HepG2 (cell line): ENCODE measurements around the gene FEM1B. TPM values are rescaled to one million over a fixed set of nuclear protein-coding genes. Genes with fewer than 3 reads are reported as not detected.
A peak's percentile ranks its signal among the peaks of the same experiment; 100 is the strongest.

ENCODE experiments used
- ATF6 ChIP-seq: sonication (generic); formaldehyde crosslinking; conservative IDR thresholded peaks from 2 replicates; pipeline ENCODE4 v1.4.0; 2020; ENCODE audit warnings: missing genetic modification reagents
- ATF7-NPFF ChIP-seq: sonication (generic); formaldehyde crosslinking; IDR thresholded peaks from 2 replicates; pipeline ENCODE4 v1.8.1; 2023; ENCODE audit warnings: mild to moderate bottlenecking, low read depth, missing genetic modification reagents, moderate library complexity
- BRF2 ChIP-seq: sonication (generic); formaldehyde crosslinking; IDR thresholded peaks from 2 replicates; pipeline ENCODE4 v1.8.1; 2022; ENCODE audit warnings: mild to moderate bottlenecking, missing genetic modification reagents
- CREB1 ChIP-seq, 2 experiments: fragments of 450-650 bp in 1 of 2; IDR thresholded peaks; 2 replicates each; pipeline ENCODE4 v1.6.1; 2016 to 2017; ENCODE audit warnings: control low read depth in 1 of 2, mild to moderate bottlenecking in 1 of 2, missing compliant biosample characterization in 1 of 2, missing genetic modification characterization in 1 of 2
- FOXP1 ChIP-seq, 2 experiments: fragments of 450-650 bp in 1 of 2; IDR thresholded peaks; 2 replicates each; pipeline ENCODE4 v1.6.1; 2017 to 2018; ENCODE audit warnings: antibody characterized with exemption in 1 of 2
- HBP1 ChIP-seq: IDR thresholded peaks from 2 replicates; pipeline ENCODE4 v1.6.1; 2016; ENCODE audit warnings: low read depth, control low read depth
- KMT2B ChIP-seq: IDR thresholded peaks from 2 replicates; pipeline ENCODE4 v1.6.1; 2016; ENCODE audit warnings: missing genetic modification reagents, missing compliant biosample characterization
- MEIS2 ChIP-seq: sonication (generic); formaldehyde crosslinking; IDR thresholded peaks from 2 replicates; pipeline ENCODE4 v1.9.0; 2021; ENCODE audit warnings: mild to moderate bottlenecking, missing genetic modification reagents
- MTF1 ChIP-seq: sonication (generic); formaldehyde crosslinking; IDR thresholded peaks from 2 replicates; pipeline ENCODE4 v1.5.0; 2020; ENCODE audit warnings: missing genetic modification reagents
- SALL1 ChIP-seq: sonication (generic); formaldehyde crosslinking; IDR thresholded peaks from 2 replicates; pipeline ENCODE4 v1.8.0; 2022; ENCODE audit warnings: mild to moderate bottlenecking, missing genetic modification reagents
- SATB2 ChIP-seq: sonication (generic); formaldehyde crosslinking; IDR thresholded peaks from 2 replicates; pipeline ENCODE4 v1.5.0; 2020; ENCODE audit warnings: missing genetic modification reagents
- SOX13 ChIP-seq, 3 experiments: fragments of 450-650 bp in 1 of 3; sonication (generic) in 1 of 3; formaldehyde crosslinking in 1 of 3; IDR thresholded peaks in 2 of 3; conservative IDR thresholded peaks in 1 of 3; 2 replicates each; pipeline versions ENCODE4 v1.5.0 to v1.6.1; 2016 to 2020; ENCODE audit warnings: antibody characterized with exemption in 1 of 3, mild to moderate bottlenecking in 1 of 3, missing compliant biosample characterization in 1 of 3, missing genetic modification reagents in 1 of 3, moderate library complexity in 1 of 3
- SPEN ChIP-seq: sonication (generic); formaldehyde crosslinking; IDR thresholded peaks from 2 replicates; pipeline ENCODE4 v1.5.1; 2020; ENCODE audit warnings: low read depth, mild to moderate bottlenecking, missing genetic modification reagents
- ZBTB39 ChIP-seq: sonication (generic); formaldehyde crosslinking; IDR thresholded peaks from 2 replicates; pipeline ENCODE4 v1.5.0; 2020; ENCODE audit warnings: missing genetic modification reagents
- ZNF143 ChIP-seq: sonication (generic); formaldehyde crosslinking; IDR thresholded peaks from 2 replicates; pipeline ENCODE4 v1.4.0; 2020; ENCODE audit warnings: missing genetic modification reagents
- ZNF543 ChIP-seq: sonication (generic); formaldehyde crosslinking; IDR thresholded peaks from 2 replicates; pipeline ENCODE4 v1.4.0; 2020; ENCODE audit warnings: mild to moderate bottlenecking, missing genetic modification reagents
- ZNF660 ChIP-seq: sonication (generic); formaldehyde crosslinking; IDR thresholded peaks from 2 replicates; pipeline ENCODE4 v1.5.1; 2020; ENCODE audit warnings: mild to moderate bottlenecking, low read depth, missing genetic modification reagents, borderline replicate concordance
- ZNF710 ChIP-seq: sonication (generic); formaldehyde crosslinking; IDR thresholded peaks from 2 replicates; pipeline ENCODE4 v1.5.0; 2020; ENCODE audit warnings: mild to moderate bottlenecking, missing genetic modification reagents, borderline replicate concordance
- ZSCAN22 ChIP-seq: sonication (generic); formaldehyde crosslinking; IDR thresholded peaks from 2 replicates; pipeline ENCODE4 v1.4.0; 2020; ENCODE audit warnings: mild to moderate bottlenecking, missing genetic modification reagents
- polyA plus RNA-seq, 8 experiments: library from polyadenylated mRNA; depleted of rRNA in 3 of 8; stranded (reverse) in 7 of 8; unstranded in 1 of 8; fragments of >200 nt; fragmentation: Illumina TruSeq in 4 of 8; extraction: Trizol in 4 of 8; gene quantifications; 2 replicates each; pipeline versions ENCODE4 v1.2.1 to v1.2.3, GENCODE V29; 2011 to 2016; ENCODE audit warnings: low read depth in 4 of 8, missing spikeins in 1 of 8, mixed read lengths in 1 of 8; ENCODE audit not compliant: insufficient read depth in 1 of 8
- total RNA-seq, 5 experiments: library from RNA; depleted of rRNA; stranded (reverse); fragments of >200 nt; fragmentation: Illumina TruSeq; extraction: Trizol; gene quantifications; 2 replicates each; pipeline ENCODE4 v1.2.3, GENCODE V29; 2016; ENCODE audit warnings: low read depth in 1 of 5

FEM1B gene
- total and polyA plus RNA-seq, 2 of the 13 experiments (the other 11 are each of a cell fraction or from before 2014, with no cell fraction given): 38.1 to 40.0 TPM

GRCh38 chr15:68277603-68278344 is at the start of gene FEM1B (continued):
- TF ChIP-seq ZNF543 (CRISPR knock-in tag) (0 out of 2 replicates have a peak, but pooled peaks have one; percentile 76), ZSCAN22 (CRISPR knock-in tag) (no peak), SALL1 (CRISPR knock-in tag) (peak; percentile 83), ZNF143 (CRISPR knock-in tag) (peak; percentile 76), KMT2B (CRISPR knock-in tag) (peak; percentile 74), BRF2 (CRISPR knock-in tag) (peak; percentile 94; the same call in 1 of the 2 replicates), MEIS2 (peak; percentile 35; the same call in 1 of the 2 replicates), SATB2 (CRISPR knock-in tag) (no peak), ZNF660 (CRISPR knock-in tag) (no peak; the same call in 1 of the 2 replicates), ATF7-NPFF (peak; percentile 79), FOXP1 (IDR thresholded peaks at IDR 0.05) (no peak), FOXP1 (CRISPR knock-in tag; IDR thresholded peaks at IDR 0.05) (0 out of 2 replicates have a peak, but pooled peaks have one; percentile 32), SOX13 (IDR thresholded peaks at IDR 0.05) (peak; percentile 45; the same call in 1 of the 2 replicates), SOX13 (CRISPR knock-in tag; conservative IDR thresholded peaks at IDR 0.05 in 1 of 2, IDR thresholded peaks at IDR 0.05 in 1 of 2) (peak in 1 of 2 experiments; percentile 58; a peak in 2 of 4 replicates), CREB1 (IDR thresholded peaks at IDR 0.05) (peak; percentile 46; the same call in 1 of the 2 replicates), CREB1 (CRISPR knock-in tag; IDR thresholded peaks at IDR 0.05) (peak; percentile 64; the same call in 1 of the 2 replicates), MTF1 (CRISPR knock-in tag) (peak; percentile 48), SPEN (peak; percentile 93), ZBTB39 (CRISPR knock-in tag) (peak; percentile 74; the same call in 1 of the 2 replicates), HBP1 (CRISPR knock-in tag) (peak; percentile 67; the same call in 1 of the 2 replicates), ATF6 (CRISPR knock-in tag) (no peak; the same call in 1 of the 2 replicates), ZNF710 (peak; percentile 63)
